ENCODE results near the gene IER3.

IER3 gene

GRCh38 chr6:30744054-30744805 is at the start of gene IER3:
TSS of gene IER3 (minus strand) at chr6:30744547. CDS start at chr6:30744518, 29 bp downstream.
- DNase-seq: peak; percentile 87

GRCh38 chr6:30793521-30794194 is 49.3 kb upstream of the IER3 start:
- DNase-seq: no peak

GRCh38 chr6:30792786-30793185 is 48.4 kb upstream of the IER3 start:
- no peak for DNase-seq

- no peak for DNase-seq
Measured at GRCh38 chr6:30790724-30791383, 46.5 kb upstream of the IER3 start.

- peak; percentile 29 for DNase-seq
Measured at GRCh38 chr6:30789606-30790005, 45.3 kb upstream of the IER3 start.

- no peak for DNase-seq
Measured at GRCh38 chr6:30787954-30788353, 43.6 kb upstream of the IER3 start.

GRCh38 chr6:30782425-30783014 is 38.2 kb upstream of the IER3 start:
- no peak for DNase-seq

GRCh38 chr6:30781743-30782424 is 37.5 kb upstream of the IER3 start:
- peak; percentile 91 for DNase-seq

GRCh38 chr6:30781395-30781742 is 37.0 kb upstream of the IER3 start:
- DNase-seq: peak; percentile 56

- no peak for DNase-seq
Measured at GRCh38 chr6:30780642-30780920, 36.2 kb upstream of the IER3 start.

- no peak for DNase-seq
Measured at GRCh38 chr6:30779850-30780641, 35.7 kb upstream of the IER3 start.

GRCh38 chr6:30778001-30778635 is 33.8 kb upstream of the IER3 start:
- no peak for DNase-seq

- no peak for DNase-seq
Measured at GRCh38 chr6:30777155-30777485, 32.8 kb upstream of the IER3 start.

GRCh38 chr6:30776390-30777154 is 32.2 kb upstream of the IER3 start:
- DNase-seq: no peak

GRCh38 chr6:30775104-30775503 is 30.8 kb upstream of the IER3 start:
- no peak for DNase-seq

- DNase-seq: no peak
Measured at GRCh38 chr6:30774701-30775100, 30.4 kb upstream of the IER3 start.

- DNase-seq: no peak
Measured at GRCh38 chr6:30770592-30770991, 26.2 kb upstream of the IER3 start.

- no peak for DNase-seq
Measured at GRCh38 chr6:30769853-30770524, 25.6 kb upstream of the IER3 start.

GRCh38 chr6:30769088-30769852 is 24.9 kb upstream of the IER3 start:
- DNase-seq: no peak

- DNase-seq: no peak
Measured at GRCh38 chr6:30768634-30769087, 24.3 kb upstream of the IER3 start.
